Measurements from ENCODE around the gene POLD1. TPM values are rescaled to one million over a fixed set of nuclear protein-coding genes. Genes with fewer than 3 reads are reported as not detected.

Gene POLD1
- total RNA-seq, 4 donors from 2014 or later, result 10.0 to 17.2 (median 11.7) TPM

- ATAC-seq (ENCODE audit: low FRiP score) (no peak), DNase-seq (ENCODE audit: low spot score) (no peak)
- TF ChIP-seq CTCF (IDR thresholded peaks at IDR 0.05), result no peak
Observed at GRCh38 chr19:50449236-50449899, 65.2 kb downstream of the POLD1 start.

- DNase-seq (ENCODE audit: low spot score), result no peak
- no peak for ATAC-seq (ENCODE audit: low FRiP score)
- TF ChIP-seq CTCF (IDR thresholded peaks at IDR 0.05), result no peak
Observed at GRCh38 chr19:50450369-50451222, 66.4 kb downstream of the POLD1 start.

- DNase-seq (ENCODE audit: low spot score) (no peak), ATAC-seq (ENCODE audit: low FRiP score) (no peak)
- no peak for TF ChIP-seq CTCF (IDR thresholded peaks at IDR 0.05)
Observed at GRCh38 chr19:50451223-50451534, 67.0 kb downstream of the POLD1 start.

- ATAC-seq (ENCODE audit: low FRiP score), result no peak
- TF ChIP-seq CTCF (IDR thresholded peaks at IDR 0.05), result no peak
Observed at GRCh38 chr19:50453243-50453642, 69.1 kb downstream of the POLD1 start.

GRCh38 chr19:50455992-50456391, 71.8 kb downstream of the POLD1 start:
- DNase-seq (ENCODE audit: low spot score), result no peak
- ATAC-seq (ENCODE audit: low FRiP score), result no peak
- TF ChIP-seq CTCF (IDR thresholded peaks at IDR 0.05), result no peak

More at GRCh38 chr19:50453243-50453642, 69.1 kb downstream of the POLD1 start:
- no peak for DNase-seq (ENCODE audit: low spot score)

- ATAC-seq (ENCODE audit: low FRiP score), result no peak
- TF ChIP-seq CTCF (IDR thresholded peaks at IDR 0.05), result no peak
- DNase-seq (ENCODE audit: low spot score), result no peak
Observed at GRCh38 chr19:50457300-50457699, 73.2 kb downstream of the POLD1 start.

All from omental fat pad (tissue), 4 donors.